Ureter (tissue), 1 donor: ENCODE data around the gene MGAM2. TPM values are rescaled to one million over a fixed set of nuclear protein-coding genes. Genes with fewer than 3 reads are reported as not detected.

Source experiments
- DNase-seq: peaks from one replicate; pipeline ENCODE4 v3.0.0-alpha.2; 2020; ENCODE audit warnings: low spot score
- total RNA-seq: library from RNA; stranded (reverse); gene quantifications from one replicate; pipeline ENCODE4 v1.2.4, GENCODE V29; 2023
- donor health status: DM: yes; HTN: yes; CAD: no.

Gene MGAM2
- total RNA-seq, 1 donor from 2014 or later, result not detected

DNA sequence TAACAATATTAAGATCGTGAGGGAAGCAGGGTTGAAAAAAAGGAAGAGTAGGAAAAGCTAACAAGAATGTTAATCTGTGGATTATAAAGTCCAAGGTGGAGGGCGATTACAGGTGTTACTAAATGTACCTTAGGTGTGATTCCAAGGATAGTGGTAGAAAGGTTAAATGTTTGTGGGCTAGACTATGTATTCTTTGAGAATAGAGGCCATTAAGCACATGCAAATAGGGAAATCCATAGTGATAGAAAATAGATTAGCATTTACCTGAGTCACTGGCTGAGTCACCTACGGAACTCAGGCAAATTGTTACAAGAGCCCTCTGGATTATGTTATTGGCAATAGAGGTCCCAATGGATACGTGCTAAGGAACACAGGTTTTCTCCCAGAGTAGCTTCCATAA is 9.0 kb downstream of the MGAM2 start:
- DNase-seq, result no peak

DNA sequence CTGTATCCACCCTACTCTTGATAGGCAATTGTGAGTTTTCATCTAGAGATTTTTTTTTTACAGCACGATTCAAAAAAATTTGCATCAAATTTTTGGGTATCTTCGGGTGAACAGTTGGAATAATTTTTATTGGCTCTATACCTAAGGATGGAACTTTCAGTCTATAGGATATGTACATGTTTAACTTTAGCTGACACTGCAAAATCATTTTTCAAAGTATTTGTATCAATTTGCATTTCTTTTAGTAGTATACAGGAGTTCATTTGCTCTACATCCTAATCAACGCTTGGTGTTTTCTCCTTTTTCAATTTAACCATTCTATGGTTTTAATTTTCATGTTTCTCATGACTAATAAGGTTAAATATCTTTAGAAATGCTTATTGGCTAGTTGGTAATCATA is 11.7 kb downstream of the MGAM2 start:
- no peak for DNase-seq

DNA sequence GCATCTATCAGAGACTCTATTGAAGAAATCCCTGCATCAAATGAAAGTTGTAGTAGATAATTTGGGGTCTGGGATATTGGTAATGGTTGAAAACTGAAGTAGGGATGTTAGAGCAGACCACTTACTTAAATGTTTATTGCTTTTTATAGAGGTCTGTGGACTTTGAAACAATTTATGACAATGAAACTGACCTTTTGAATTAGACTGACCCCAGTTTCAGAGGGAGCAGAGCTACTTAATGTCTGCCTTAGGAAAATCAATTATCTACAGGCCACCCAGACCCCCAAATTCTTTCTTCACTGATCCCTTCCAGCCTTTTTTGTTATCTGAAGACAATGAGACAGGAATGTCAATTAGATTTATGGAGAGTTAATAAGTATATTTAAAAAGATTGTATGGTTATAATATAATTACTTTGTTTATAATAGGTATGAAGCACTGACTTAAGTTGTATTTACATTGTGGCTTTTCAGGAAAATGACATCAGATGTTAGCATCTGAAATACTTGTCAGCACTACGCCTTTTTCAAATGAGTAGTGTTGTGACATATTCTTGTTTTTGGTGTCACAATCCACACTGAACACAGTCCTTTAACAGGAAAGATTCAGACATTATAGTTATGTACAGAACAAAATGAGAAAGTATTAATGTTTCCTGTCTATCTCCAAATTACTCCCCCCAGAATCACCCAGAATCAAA is 13.9 kb downstream of the MGAM2 start:
- DNase-seq, result no peak

DNA sequence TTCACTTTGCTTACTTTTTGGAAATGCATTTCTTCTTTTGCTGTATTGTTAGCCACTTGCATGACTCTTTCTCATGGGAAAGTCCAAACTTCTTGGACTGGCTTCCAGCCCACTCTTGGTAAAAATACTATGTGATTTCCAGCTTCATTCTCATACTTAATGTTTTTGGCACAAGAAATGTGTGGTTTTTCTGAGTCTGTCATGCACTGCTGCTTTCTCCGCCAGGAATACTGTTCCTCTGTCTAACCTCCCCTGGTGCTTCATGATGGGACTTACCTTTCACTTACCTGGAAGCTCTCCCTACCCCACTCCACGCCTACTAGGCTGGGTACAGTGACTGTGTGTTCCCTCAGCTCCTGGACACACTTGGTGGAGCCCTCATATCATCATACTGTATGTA is 18.7 kb downstream of the MGAM2 start:
- no peak for DNase-seq

DNA sequence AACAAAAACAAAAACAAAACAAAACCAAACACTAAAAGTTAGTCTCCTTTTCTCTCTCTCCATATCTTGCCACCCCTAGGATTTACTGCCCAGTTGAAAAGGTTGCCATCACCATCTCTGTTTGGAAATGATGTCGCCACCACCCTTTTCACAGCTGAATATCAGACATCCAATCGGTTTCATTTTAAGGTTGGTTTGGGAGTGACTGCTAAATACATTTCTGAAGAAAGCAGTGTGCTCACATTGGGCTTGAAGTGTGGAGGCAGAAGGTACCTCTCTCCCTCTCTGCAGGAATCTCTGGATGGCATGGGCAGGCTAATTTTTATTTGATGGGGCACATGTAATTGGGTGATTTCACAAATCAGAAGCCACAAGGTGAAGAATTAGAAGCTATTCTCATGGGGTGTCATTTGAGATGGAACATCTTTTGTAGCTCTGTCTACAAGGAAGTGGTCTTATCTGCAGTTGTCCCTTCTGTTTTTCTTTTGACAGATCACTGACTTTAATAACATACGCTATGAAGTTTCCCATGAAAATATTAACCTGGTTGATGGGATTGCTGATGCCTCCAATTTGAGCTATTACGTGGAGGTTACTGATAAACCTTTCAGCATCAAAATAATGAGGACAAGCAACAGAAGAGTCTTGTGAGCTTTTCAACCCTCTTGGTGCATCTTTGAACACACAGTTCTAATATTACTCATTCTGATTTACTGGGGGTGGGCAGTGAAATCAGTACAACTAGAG is 20.1 kb downstream of the MGAM2 start:
- no peak for DNase-seq

DNA sequence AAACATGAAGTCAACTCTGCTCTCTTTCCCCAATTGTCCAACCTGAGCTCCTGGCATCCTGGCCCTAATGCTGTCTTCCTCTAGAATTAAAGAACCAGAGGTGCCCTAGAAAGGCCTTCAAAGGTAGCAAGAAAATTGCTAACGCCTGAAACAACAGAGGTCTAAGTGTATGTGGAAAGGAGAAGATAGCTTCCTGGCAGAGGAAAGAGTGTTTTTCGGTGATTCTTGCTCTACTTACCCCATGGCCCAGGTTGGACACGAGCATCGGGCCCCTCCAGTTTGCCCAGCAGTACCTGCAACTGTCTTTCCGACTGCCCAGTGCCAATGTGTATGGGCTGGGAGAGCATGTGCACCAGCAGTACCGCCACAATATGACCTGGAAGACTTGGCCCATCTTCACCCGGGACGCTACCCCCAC is 22.2 kb downstream of the MGAM2 start:
- no peak for DNase-seq

DNA sequence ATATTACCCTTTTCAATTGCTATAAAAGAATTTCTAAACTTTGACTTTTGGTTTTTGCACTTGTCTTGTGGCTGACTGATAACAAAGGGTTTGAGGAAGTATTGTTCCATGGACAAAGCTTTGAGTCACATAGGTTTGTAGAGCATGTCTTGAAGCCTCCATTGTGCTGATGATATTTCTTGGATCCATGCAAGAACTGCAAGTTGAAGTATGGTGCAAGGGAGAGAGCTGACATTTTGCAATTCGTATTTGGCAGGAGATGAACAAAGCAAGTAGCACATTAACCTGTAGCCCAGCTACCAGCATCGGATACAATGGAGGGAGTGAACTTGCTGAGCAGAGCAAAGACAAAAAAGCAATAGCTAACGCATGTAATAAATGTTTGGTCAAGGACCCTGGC is 23.4 kb downstream of the MGAM2 start:
- no peak for DNase-seq

DNA sequence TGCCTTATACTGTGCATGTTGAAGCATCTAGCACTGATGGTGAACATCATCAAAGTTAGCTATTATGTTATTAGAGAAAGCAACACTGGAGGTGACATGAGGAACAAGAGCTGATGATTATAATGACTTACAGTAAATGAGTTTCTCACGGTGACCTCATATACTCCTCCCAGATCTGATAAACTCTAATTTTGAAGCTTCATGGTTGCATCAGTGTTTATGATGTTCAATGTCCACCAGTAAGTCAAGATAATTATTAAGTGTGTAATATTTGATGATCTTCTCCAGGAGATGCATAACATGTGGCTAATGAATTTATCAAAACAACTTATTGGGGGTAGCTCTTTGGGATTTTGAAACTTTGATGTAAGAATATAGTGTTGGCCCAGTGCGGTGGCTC is 27.5 kb downstream of the MGAM2 start:
- no peak for DNase-seq

DNA sequence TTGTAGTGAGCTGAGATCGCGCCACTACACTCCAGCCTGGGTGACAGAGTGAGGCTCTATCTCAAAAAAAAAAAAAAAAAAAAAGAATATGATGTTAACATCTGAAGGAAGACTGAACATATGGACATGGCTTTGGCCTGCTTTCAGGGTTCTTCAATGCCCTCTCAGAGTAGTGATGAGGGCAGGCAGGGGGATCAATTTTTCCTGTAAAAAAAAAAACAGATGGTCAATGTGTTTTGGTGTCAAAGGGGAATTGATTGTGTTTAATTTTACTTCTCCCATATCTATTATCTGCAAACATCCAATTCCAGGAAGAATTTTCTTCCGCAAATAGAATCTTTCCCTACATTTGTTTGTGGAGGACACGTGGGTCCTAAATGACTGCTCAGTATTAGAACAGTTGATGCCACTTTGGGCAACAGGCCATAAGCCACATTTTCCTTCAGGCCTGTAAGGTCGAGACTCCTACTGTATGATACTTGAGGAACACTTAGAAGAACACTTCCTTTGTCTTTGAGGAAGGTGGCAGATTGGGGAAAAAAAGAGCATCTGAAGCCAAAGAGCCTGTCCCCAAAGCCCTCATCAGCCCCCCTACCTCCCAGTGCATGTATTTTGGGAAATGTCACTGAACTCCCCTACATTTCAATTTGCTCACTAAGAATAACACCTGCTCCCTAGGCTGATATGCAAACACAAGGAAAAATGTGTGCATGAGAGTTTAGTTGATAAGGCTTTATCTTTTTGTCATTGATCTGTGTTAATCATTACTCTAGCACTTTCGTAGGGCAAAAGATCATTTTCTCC is 28.3 kb downstream of the MGAM2 start:
- no peak for DNase-seq

DNA sequence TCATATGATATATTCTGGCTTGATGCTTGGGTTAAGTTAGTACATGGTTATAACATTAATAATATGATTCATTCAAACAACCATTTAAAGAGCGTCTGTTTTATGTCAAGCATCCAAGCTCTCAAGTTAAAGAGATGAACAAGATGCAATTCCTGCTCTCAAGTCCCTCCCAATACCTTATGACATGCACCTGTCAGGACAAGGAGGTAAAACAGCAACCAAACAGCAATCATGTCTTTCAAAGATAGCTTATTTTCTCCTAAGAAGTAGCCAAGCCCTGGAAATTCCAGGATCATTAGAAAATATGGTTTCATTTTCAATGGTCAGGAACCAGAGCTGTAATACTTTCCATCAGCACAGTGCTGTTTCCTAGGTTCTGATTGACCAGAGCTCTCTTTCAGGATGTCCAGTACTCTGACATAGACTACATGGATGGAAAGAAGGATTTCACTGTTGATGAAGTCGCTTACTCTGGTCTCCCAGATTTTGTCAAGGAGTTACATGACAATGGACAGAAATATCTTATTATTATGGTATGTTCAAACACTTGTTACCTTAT is 29.0 kb downstream of the MGAM2 start:
- no peak for DNase-seq

DNA sequence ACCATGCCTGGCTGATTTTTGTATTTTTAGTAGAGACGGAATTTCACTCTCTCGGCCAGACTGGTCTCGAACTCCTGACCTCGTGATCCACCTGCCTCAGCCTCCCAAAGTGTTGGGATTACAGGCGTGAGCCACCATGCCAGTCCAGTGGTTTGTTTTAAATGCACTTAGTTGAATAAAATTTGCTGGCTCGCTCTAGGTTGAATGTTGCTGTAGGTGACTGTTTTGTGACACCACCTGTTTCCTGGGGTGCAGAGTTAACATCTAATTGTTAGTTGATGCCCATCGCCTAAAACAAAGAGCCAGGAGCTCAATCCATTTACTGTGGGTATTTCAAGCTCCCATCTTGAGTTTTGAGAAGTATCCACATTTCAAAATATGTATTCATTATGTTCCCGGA is 31.2 kb downstream of the MGAM2 start:
- DNase-seq, result no peak

DNA sequence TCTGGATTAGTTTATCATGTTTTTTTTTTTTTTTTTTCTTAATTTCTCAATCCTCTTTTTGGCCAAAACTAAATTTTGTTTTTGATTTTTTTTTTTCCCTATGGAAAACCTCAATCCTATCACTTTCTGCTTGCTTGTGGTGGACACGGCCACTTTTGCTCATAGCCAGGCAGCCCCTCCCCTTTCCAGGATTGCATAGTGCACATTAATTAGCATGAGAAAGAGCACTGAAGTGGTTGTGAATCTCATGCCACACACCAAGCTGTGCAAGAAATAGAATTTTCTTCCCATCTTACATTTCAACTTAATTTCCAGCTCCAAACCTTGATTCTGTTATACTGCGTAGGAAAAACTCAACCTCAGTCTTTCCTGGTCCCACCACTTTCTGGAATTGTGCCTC is 34.6 kb downstream of the MGAM2 start:
- DNase-seq, result no peak

DNA sequence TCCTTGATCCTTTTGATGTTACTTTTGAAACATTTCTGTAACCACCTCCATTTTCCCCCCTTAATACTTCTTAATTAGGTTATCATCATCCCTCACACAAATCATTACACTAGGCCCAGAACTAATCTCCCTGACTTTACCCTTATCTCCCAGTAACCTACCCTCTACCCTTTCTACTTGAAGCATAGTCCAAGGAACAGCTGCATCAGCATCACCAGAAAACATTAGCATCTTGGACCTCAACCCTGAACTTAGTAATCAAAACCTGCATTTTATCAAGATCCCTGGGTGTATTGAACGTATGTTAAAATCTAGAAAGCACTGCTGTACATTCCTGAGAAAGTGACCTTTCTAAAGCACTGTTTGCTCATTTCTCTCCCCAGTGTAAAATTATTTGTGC is 38.8 kb downstream of the MGAM2 start:
- DNase-seq, result no peak

DNA sequence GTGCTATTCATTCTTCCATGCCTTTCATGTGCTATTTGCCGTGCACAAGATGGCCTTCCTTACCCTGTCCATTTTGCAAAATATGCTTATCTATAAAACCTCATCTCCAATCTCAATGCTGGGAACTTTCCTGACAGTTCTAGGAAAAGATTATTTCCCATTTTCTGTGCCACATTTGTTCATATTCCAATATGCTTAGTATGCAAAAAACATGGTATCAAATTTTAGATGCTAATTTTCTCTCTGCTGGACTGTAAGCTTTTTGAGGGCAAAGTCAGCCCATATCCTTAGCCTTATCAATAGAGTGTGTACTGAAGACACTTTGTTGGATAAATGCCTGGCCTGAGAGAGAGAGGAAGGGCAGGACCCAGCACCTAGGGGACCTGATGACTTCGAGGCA is 39.4 kb downstream of the MGAM2 start:
- no peak for DNase-seq

DNA sequence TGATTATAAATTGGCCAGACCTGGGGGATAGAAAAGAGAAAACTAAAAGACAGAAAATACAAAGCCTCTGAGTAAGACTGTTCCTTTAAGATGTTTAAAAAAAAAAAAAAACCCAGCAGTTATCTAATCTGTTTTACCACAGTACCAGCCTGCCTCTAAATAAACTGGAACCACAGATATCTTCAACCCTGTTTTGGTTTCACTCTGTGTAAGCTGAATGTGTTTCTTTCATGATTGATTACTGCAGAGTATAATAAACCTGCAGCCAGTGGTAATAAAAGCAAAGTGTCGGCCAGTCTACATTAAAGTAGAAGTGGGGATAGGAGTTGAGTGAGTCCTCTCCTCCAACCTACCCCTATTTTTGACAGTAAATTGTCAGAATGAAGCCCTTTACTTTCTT is 40.6 kb downstream of the MGAM2 start:
- DNase-seq, result no peak

DNA sequence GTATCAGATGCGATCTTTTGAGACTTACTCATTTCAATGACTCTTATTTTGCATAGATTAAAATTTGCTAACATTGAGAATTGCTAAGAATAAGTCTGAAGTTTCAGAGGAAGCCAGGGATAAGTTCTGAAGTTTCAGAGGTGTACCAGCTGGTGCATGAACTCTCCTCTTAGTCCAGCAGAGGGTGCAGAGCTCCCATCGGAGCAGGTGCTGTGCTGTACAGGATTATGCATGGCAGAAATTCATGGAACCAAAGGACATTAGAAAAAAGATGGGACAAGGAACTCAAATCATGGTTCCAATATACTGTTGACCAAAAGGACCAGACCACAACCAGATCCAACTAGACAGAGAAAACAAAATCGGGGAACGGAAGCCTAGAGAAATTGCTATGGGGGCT is 41.9 kb downstream of the MGAM2 start:
- DNase-seq, result no peak

DNA sequence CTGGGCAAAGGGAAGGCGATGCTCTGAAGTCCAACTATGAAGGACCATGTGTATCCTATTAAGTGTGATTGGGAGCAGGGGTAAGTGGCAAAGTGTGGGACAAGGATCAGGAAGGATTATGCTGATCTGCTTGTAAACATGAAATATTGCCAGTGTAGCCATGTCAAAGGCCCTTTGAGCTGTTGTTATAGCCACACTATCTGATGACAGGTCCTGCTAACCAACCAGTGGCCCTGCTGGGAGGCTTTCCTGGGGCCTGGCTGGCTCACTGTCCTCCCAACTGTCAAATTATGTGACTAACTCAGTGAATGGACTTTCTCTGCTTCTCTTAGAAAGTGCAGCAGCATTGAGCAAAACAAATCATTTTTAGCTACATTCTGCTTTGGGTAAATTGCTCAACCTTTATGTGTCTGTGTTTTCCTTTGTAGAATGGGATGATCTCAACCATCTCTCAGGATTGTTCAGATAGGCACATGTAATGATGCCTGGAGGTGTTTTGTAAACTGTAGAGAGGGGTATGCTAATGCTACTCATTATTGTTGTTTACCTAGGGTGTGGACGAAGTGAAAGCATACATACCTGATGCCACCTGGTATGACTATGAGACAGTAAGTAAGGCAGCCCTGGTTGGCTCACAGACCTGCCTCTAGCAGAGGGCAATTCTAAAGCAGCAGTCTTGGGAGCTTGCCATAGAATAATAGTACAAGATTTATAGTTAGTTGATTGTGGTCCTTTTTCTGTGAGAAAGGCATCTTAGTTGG is 47.4 kb downstream of the MGAM2 start:
- DNase-seq, result no peak

DNA sequence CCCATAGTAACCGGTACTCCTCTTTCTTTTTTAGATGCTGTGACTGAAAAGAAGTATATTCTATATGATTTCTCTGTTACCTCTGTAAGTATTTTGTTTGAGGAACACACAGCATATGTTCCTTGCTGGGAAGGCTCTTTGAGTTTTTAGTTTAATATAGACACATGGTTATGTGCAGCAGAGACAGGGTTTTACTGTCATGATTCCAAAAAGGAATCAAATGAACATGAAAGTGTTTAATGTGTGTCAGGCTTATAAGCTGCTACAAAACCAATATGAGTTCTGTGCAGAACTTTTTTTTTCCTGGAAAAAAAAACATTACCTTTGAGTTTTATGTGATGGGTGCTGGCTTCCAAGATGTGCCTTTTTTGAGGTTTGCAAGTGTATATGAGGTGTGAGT is 50.4 kb downstream of the MGAM2 start:
- no peak for DNase-seq

DNA sequence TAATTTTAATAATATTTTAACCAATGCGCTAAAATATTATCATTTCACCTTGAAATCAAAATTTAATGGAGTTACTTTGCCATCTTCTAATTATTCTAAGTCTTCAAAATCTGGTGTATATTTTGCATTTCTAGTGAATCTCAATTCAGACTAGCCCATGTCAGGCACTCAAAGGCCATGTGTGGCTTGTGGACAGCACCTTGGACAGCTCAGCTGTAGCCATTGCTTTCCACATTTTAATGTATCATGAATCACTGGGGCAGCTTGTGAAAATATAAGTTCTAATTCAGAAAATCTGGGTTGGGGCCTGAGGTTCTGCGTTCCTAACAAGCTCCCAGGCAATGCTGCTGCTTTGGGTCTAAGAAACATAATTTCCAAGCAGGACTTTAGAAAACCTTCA is 57.2 kb downstream of the MGAM2 start:
- DNase-seq, result no peak

DNA sequence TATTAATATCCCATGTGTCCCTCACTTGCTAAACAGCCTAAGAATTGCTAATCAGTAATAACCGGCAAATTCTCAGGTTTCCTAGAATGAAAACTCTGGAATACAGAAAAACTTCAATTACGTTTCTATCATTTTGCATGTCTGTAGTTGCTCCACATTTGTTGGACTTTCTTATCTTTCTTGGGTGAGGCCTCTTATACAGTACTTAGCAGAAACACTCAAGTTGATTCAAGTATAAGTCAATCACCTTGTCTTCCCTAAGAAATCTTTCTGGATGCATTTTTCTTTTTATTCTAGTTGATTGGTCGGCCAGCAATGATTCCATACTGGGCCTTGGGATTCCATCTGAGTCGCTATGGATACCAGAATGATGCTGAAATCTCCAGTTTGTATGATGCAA is 61.4 kb downstream of the MGAM2 start:
- no peak for DNase-seq

DNA sequence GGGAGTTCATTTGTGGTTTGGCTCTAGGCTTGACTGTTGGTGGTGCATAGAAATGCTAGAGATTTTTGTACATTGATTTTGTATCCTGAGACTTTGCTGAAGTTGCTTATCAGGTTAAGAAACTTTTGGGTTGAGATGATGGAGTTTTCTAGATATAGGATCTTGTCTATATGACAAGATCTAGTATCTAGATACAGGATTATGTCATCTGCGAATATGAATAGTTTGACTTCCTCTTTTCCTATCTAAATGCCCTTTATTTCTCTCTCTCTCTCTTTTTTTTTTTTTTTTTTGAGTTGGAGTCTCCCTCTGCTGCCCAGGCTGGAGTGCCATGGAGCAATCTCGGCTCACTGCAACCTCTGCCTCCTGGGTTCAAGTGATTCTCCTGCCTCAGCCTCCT is 62.9 kb downstream of the MGAM2 start:
- no peak for DNase-seq

DNA sequence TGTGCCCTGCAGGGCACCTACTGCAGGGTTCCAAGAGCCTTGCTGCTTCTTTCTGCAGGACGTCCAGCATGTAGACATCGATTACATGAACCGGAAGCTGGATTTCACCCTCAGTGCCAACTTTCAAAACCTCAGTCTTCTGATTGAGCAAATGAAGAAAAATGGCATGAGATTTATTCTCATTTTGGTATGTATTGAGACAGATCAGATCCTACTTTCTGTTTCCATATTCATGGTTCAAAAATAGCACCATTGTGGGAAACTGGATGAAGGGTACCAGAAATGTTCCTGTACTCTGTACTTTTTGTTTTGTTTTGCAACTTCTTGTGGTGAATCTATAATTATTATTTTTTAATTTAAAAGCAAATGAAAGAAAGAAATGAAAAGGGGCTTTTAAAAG is 64.1 kb downstream of the MGAM2 start:
- no peak for DNase-seq
